Endothelial cell of umbilical vein (primary cell): ENCODE data around the gene DMD. TPM values are rescaled to one million over a fixed set of nuclear protein-coding genes. Genes with fewer than 3 reads are reported as not detected.

Source experiments
- BruUV-seq: library from RNA; stranded (reverse); fragments of 400-500 nt; replicated peaks from 2 replicates; lab custom pipeline; 2021; lab: Mats Ljungman, UMichigan
- CTCF ChIA-PET: fragments of 300-600, 350-600 bp; sonication (Branson Sonifier 250); formaldehyde crosslinking; loops from one replicate; lab custom pipeline; 2021; ENCODE audit warnings: antibody characterized with exemption, inconsistent platforms; lab: Charles Lee
- POLR2A ChIA-PET: fragments of 300-600, 350-600 bp; sonication (Branson Sonifier 250); formaldehyde crosslinking; loops from one replicate; lab custom pipeline; 2021; ENCODE audit warnings: antibody characterized with exemption, inconsistent platforms; lab: Charles Lee
- DNase-seq: peaks from one replicate; pipeline ENCODE4 v3.0.0-alpha.2; 2011; ENCODE audit warnings: low read depth, low spot score
- FAIRE-seq: peaks from 2 replicates; lab custom pipeline; 2011; peaks lifted over from hg19 to GRCh38; lab: Jason Lieb, UNC
- H2AFZ ChIP-seq: 2 replicates; pipeline ENCODE4 v1.6.0; 2012; ENCODE audit warnings: low read depth, low read length, control low read depth, inconsistent platforms
- H3K27ac ChIP-seq: 2 replicates; pipeline ENCODE4 v1.5.1; 2011; ENCODE audit warnings: low read depth, mild to moderate bottlenecking, control low read depth, low read length, moderate library complexity; ENCODE audit not compliant: insufficient read depth
- H3K27me3 ChIP-seq, 2 experiments: 2 replicates each; pipeline versions ENCODE4 v1.6.0 to v1.6.1; 2011; ENCODE audit warnings: low read length in 2 of 2, mixed read lengths in 1 of 2; ENCODE audit not compliant: control insufficient read depth in 2 of 2, insufficient read depth in 2 of 2
- H3K36me3 ChIP-seq, 2 experiments: 2 replicates in 1 of 2; 3 replicates in 1 of 2; pipeline ENCODE4 v1.5.1; 2011; ENCODE audit warnings: low read length in 2 of 2, mild to moderate bottlenecking in 1 of 2, moderate library complexity in 1 of 2; ENCODE audit not compliant: control insufficient read depth in 2 of 2, insufficient read depth in 2 of 2; ENCODE audit errors: extremely low read depth in 1 of 2
- H3K4me1 ChIP-seq: 3 replicates; pipeline ENCODE4 v1.5.1; 2011; ENCODE audit warnings: mild to moderate bottlenecking, low read length; ENCODE audit not compliant: control insufficient read depth, insufficient read depth; ENCODE audit errors: extremely low read depth
- H3K4me2 ChIP-seq: 2 replicates; pipeline ENCODE4 v1.6.1; 2011; ENCODE audit warnings: low read length, control low read depth, mixed read lengths; ENCODE audit not compliant: insufficient read depth
- H3K4me3 ChIP-seq, 3 experiments: fragments of 200-600 bp in 1 of 3; sonication (generic), shearing (Covaris generic) in 1 of 3; replicated peaks in 1 of 3; 2 replicates each; pipeline ENCODE4 v1.5.1; 2011 to 2016; ENCODE audit warnings: control low read depth in 3 of 3, low read length in 3 of 3, mild to moderate bottlenecking in 2 of 3, inconsistent platforms in 1 of 3, low read depth in 1 of 3, moderate library complexity in 1 of 3; ENCODE audit not compliant: insufficient read depth in 1 of 3
- H3K79me2 ChIP-seq: 2 replicates; pipeline ENCODE4 v1.6.0; 2012; ENCODE audit warnings: low read length, inconsistent platforms; ENCODE audit not compliant: control insufficient read depth, insufficient read depth
- H3K9ac ChIP-seq: replicated peaks from 2 replicates; pipeline ENCODE3; 2011; ENCODE audit warnings: low read length, control low read depth; ENCODE audit not compliant: insufficient read depth; ENCODE audit errors: extremely low read depth
- H3K9me1 ChIP-seq: replicated peaks from 3 replicates; pipeline ENCODE4 v1.6.0; 2011; ENCODE audit warnings: mild to moderate bottlenecking, low read length; ENCODE audit not compliant: control insufficient read depth, insufficient read depth; ENCODE audit errors: extremely low read depth
- H3K9me3 ChIP-seq: replicated peaks from 2 replicates; pipeline ENCODE4 v1.5.1; 2012; ENCODE audit warnings: low read length, inconsistent platforms; ENCODE audit not compliant: control insufficient read depth, insufficient read depth
- H4K20me1 ChIP-seq: replicated peaks from 2 replicates; pipeline ENCODE3; 2011; ENCODE audit warnings: mild to moderate bottlenecking, low read length; ENCODE audit not compliant: control insufficient read depth, insufficient read depth; ENCODE audit errors: extremely low read depth
- EZH2 ChIP-seq: IDR thresholded peaks from 2 replicates; pipeline ENCODE4 v1.6.1; 2012; ENCODE audit warnings: borderline replicate concordance, low read depth, mild to moderate bottlenecking, moderate library complexity, low read length, inconsistent platforms; ENCODE audit not compliant: severe bottlenecking
- FOS ChIP-seq: IDR thresholded peaks from 2 replicates; pipeline ENCODE4 v1.6.1; 2011; ENCODE audit warnings: mild to moderate bottlenecking, low read length, moderate library complexity, borderline replicate concordance; ENCODE audit not compliant: insufficient read depth
- GATA2 ChIP-seq: IDR thresholded peaks from 2 replicates; pipeline ENCODE4 v1.7.0; 2011; ENCODE audit warnings: low read depth, mild to moderate bottlenecking, moderate library complexity, mixed read lengths, low read length; ENCODE audit not compliant: insufficient read length, insufficient read depth
- JUN ChIP-seq: IDR thresholded peaks from 2 replicates; pipeline ENCODE4 v1.6.1; 2011; ENCODE audit warnings: borderline replicate concordance, low read depth; ENCODE audit not compliant: insufficient read length, insufficient read depth
- MYC ChIP-seq: IDR thresholded peaks from one replicate; pipeline ENCODE4 v1.6.1; 2011; ENCODE audit warnings: mild to moderate bottlenecking, low read depth, low read length
- POLR2A ChIP-seq: IDR thresholded peaks from 2 replicates; pipeline ENCODE4 v1.6.1; 2012; ENCODE audit warnings: low read depth, mild to moderate bottlenecking, control low read depth, low read length
- POLR2AphosphoS5 ChIP-seq: IDR thresholded peaks from 2 replicates; pipeline ENCODE4 v1.6.1; 2012; ENCODE audit warnings: low read depth, mild to moderate bottlenecking, control low read depth, low read length, moderate library complexity; ENCODE audit not compliant: insufficient read depth
- dilution Hi-C: fragments of 300-500 bp; cut with MboI; formaldehyde crosslinking; loops from one replicate; pipeline ENCODE4 v1.15.0; 2019; ENCODE audit warnings: low sequenced_read_pairs; ENCODE audit not compliant: extremely low pct_ligation_motif_present
- intact Hi-C: fragments of 100-400 bp; cut with micrococcal nuclease; formaldehyde crosslinking; loops from one replicate; pipeline ENCODE4 v1.10.0; 2022
- polyA plus RNA-seq, 4 experiments: library from polyadenylated mRNA; depleted of rRNA in 3 of 4; stranded (reverse) in 3 of 4; unstranded in 1 of 4; fragments of >200 nt; gene quantifications; 2 replicates each; pipeline versions ENCODE4 v1.2.1 to v1.2.3, GENCODE V29; 2011 to 2012; ENCODE audit warnings: missing spikeins in 1 of 4
- total RNA-seq: library from RNA; stranded (reverse); gene quantifications from 2 replicates; pipeline ENCODE4 v1.2.3, GENCODE V29; 2021
- TF ChIP-seq, protein P1 (sequence below): IDR thresholded peaks from 2 replicates; pipeline ENCODE4 v1.6.1; 2011; ENCODE audit not compliant: insufficient read depth, insufficient read length
- TF ChIP-seq, protein P2 (sequence below), 2 donors: IDR thresholded peaks; 1 replicate in 1 of 2; 2 replicates in 1 of 2; pipeline ENCODE4 v1.5.1; 2011; ENCODE audit warnings: low read length in 2 of 2, mild to moderate bottlenecking in 2 of 2, moderate library complexity in 2 of 2, control low read depth in 1 of 2, inconsistent platforms in 1 of 2, low read depth in 1 of 2; ENCODE audit not compliant: insufficient read depth in 1 of 2; ENCODE audit errors: extremely low read depth in 1 of 2

DMD gene
- total and polyA plus RNA-seq, 2 donors (not counting 3 experiments of a cell fraction or from before 2014, with no cell fraction given) = 7.3 to 9.0 TPM

GRCh38 chrX:32851556-32851955 is 359.8 kb downstream of the DMD start:
- TF ChIP-seq, protein P1, sequence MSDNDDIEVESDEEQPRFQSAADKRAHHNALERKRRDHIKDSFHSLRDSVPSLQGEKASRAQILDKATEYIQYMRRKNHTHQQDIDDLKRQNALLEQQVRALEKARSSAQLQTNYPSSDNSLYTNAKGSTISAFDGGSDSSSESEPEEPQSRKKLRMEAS = no peak
- no peak for TF ChIP-seq MYC
- TF ChIP-seq POLR2A = no peak
- TF ChIP-seq, protein P2, sequence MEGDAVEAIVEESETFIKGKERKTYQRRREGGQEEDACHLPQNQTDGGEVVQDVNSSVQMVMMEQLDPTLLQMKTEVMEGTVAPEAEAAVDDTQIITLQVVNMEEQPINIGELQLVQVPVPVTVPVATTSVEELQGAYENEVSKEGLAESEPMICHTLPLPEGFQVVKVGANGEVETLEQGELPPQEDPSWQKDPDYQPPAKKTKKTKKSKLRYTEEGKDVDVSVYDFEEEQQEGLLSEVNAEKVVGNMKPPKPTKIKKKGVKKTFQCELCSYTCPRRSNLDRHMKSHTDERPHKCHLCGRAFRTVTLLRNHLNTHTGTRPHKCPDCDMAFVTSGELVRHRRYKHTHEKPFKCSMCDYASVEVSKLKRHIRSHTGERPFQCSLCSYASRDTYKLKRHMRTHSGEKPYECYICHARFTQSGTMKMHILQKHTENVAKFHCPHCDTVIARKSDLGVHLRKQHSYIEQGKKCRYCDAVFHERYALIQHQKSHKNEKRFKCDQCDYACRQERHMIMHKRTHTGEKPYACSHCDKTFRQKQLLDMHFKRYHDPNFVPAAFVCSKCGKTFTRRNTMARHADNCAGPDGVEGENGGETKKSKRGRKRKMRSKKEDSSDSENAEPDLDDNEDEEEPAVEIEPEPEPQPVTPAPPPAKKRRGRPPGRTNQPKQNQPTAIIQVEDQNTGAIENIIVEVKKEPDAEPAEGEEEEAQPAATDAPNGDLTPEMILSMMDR (IDR thresholded peaks at IDR 0.05; ENCODE audit: extremely low read depth in 1 of 2, insufficient read depth in 1 of 2, low read depth in 1 of 2, low read length in 2 of 2) = no peak
- no peak for TF ChIP-seq EZH2
- no peak for TF ChIP-seq FOS
- TF ChIP-seq JUN = no peak
- TF ChIP-seq POLR2AphosphoS5 = no peak
- TF ChIP-seq GATA2 = no peak
- no peak overlapping the region for H2AFZ ChIP-seq
- DNase-seq = no peak
- BruUV-seq = no TSS peak
- ChIA-PET CTCF (no interaction called here), POLR2A (no interaction called here)
- no peak for FAIRE-seq
- no peaks in the 10 kb centered on the region for H3K9me3 ChIP-seq
- no peaks in the 10 kb centered on the region for H3K36me3 ChIP-seq
- no peaks in the 10 kb centered on the region for H3K27me3 ChIP-seq
- no peak overlapping the region for H3K27ac ChIP-seq
- H3K4me1 ChIP-seq = no peaks in the 10 kb centered on the region
- no peak overlapping the region for H3K4me2 ChIP-seq
- dilution Hi-C loops (no loop called here), intact Hi-C loops (no loop called here)
- no peaks in the 10 kb centered on the region for H3K79me2 ChIP-seq
- no peak overlapping the region for H3K4me3 ChIP-seq
- no peaks in the 10 kb centered on the region for H4K20me1 ChIP-seq
- H3K9me1 ChIP-seq = no peaks in the 10 kb centered on the region
- no peak overlapping the region for H3K9ac ChIP-seq
